Stimulated activated CD8-positive, alpha-beta memory T cell treated with anti-CD3 and anti-CD28 coated beads, Interleukin-2, amount 100 ng/mL, for 48 hours (primary cell): ENCODE measurements around the gene RANBP17.

Experiments
- DNase-seq, 2 donors: peaks; one replicate each; pipeline ENCODE4 v3.0.0-alpha.2; 2020; ENCODE audit warnings: low read depth in 2 of 2

RANBP17 gene

DNA sequence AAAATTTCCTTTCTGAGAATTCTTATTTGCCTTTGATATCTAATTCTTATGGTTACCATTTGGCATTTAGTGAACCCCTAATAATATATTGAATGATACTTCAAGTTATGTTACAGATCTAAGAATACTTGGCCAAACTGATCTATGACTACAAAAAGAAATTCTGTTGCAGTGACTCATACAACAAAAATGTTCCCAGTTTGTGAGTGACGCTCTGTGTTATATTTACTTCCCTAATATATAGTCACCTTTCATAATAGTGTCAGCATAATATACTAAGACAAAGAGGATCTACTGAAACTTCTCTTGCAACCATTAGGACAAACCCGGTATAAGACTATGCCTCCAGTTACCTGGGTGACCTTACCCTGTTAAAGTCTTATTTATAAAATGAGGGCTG is 230.4 kb downstream of the RANBP17 start:
- DNase-seq, result no peak

DNA sequence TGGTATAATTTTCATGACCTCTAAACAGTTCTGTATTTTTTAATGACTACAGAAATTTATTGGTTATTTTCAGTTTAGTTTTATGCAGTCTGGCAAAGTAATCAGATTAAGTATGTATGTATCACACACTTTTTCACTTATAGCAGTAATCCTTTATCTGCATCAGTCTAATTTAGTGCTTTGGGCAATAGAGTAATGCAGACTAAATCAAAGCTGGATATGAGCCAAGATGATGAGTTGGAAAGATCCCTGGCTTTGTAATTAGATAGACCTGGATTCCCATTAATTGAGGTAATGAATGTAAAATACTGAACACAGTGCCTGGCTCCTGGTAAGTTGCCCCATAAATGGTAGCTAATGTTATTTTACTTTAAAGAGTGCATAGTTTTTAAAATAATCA is 231.8 kb downstream of the RANBP17 start:
- DNase-seq, result no peak

DNA sequence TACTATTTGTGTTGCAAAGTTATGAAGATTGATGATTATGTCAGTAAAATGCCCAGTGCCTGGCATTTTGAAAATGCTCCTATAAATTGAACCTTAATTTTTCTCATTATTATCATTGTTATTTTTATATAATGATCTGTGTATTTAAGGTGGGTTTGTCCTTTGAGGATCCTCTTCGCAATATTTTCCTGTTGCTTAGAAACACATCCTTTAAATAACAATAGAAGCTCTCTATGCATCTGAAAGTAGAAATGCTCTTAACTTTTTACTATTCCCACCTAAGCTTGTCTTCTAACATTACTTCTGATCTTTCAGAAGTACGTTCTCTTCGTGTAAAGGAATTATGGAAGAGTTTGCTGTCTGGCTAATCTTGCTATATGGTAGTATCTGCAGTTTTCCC is 232.5 kb downstream of the RANBP17 start:
- DNase-seq, result no peak

DNA sequence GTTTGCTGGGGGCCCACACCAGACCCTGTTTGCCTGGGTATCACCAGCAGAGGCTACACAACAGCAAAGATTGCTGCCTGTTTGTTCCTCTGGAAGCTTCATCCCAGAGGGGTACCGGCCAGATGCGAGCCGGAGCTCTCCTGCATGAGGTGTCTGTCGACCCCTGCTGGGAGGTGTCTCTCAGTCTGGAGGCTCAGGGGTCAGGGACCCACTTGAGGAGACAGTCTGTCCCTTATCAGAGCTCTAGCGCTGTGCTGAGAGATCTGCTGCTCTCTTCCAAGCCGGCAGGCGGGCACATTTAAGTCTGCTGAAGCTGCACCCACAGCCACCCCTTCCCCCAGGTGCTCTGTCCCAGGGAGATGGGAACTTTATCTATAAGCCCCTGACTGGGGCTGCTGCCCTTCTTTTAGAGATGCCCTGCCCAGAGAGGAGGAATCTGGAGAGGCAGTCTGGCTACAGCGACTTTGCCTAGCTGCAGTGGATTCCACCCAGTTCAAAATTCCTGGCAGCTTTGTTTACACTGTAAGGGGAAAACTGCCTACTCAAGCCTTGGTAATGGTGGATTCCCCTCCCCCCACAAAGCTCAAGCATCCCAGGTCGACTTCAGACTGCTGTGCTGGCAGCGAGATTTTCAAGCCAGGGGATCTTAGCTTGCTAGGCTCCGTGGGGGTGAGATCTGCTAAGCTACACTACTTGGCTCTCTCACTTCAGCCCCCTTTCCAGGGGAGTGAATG is 241.2 kb downstream of the RANBP17 start:
- no peak for DNase-seq

DNA sequence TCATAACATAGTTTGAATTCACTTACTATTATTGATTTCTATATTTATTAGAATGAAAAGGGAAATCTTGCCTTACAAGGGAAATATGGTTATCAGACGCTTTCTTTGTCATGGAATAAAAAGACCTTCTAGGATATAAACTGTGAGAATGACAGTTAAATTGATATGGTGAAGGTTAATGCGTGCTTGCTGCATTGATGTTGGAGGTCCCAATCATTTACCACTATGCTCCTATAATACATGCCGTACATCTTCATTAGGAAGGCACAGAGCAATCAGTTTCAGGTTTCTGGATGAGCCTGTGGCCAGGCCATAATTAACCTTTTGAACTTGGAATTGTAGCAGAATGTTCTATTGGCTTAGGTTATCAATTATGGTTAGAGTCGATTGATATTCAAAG is 245.9 kb downstream of the RANBP17 start:
- DNase-seq, result no peak

DNA sequence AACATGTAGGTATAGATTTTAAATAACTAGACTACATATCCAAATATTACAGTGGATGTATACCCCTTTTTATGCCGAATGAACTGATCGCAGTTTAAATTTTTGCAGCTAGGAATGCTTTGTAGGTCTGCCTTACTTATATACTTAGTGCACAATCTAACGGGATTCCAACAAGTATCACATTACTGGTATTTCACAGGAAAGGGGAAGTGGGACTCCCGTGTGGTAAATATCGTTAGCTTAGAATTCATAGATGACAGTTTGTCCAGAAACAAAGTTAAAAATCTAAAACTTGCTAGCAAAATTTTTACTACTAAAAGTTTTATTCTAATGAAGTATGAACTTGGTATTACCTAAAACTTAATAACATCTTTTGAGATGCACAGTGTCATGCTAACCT is 253.7 kb downstream of the RANBP17 start:
- no peak for DNase-seq

DNA sequence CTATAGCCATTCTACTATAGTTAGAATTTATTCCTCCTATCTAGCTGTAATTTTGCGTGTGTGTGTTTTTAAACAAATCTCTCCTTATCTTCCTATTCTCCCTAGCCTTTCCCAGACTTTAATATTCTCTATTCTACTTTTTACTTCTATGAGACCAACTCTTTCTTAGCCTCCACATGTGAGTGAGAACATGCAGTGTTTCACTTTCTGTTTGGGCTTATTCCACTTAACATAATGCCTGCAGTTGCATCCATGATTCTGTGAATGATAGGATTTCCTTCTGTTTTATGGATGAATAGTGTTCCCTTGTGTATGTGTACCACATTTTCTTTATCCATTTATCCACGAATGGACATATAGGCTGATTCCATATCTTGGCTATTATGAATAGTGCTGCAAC is 254.9 kb downstream of the RANBP17 start:
- no peak for DNase-seq

DNA sequence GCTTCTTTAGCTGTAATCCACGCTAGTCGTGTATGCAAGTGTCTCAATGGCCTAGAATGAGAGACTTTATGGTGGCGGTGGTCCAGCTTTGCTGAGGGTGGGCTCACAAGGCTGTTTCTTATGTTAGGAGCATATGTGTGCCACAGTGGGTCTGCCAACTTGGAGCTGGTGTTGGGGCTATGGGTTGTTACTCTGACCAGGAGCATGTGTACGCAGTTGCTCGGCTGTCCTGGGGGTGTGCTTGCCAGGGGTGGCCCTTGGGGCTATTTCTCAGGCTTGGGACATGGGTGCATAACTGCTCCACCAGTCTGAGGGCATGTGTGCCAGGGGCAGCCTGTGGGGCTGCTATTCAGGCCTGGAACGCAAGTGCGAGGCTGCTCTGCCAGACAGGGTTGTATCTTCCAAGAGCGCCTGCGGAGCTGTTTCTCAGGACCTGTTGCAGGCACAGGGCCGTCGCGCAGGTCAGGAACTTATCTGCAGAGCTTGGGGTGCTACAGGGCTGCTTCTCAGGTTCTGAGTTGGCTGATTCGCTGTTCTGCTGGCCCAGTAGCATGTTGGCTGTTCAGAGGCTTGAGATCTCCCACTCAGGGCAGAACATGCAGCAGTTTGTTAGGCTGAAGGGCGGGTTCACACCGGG is 259.3 kb downstream of the RANBP17 start:
- DNase-seq, result no peak

DNA sequence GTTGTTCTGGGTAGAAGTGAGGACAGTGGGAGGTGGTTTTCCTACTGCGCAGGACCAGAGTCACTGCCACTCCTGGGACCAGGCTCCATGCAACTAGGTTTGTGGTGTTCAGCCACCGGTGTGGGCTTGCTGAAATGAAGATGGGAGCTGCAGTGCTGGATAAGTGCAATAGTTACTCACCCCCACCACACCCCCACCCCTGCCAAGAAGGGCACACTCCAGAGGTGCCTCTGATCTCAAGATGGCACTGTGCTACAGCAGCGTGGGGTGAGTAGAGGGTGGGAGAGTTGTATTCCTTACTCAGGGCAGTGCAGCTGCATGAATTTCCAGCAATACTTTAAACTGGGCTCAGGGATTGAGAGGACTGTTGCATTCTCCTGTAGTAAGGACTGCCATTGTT is 259.8 kb downstream of the RANBP17 start:
- DNase-seq, result no peak

DNA sequence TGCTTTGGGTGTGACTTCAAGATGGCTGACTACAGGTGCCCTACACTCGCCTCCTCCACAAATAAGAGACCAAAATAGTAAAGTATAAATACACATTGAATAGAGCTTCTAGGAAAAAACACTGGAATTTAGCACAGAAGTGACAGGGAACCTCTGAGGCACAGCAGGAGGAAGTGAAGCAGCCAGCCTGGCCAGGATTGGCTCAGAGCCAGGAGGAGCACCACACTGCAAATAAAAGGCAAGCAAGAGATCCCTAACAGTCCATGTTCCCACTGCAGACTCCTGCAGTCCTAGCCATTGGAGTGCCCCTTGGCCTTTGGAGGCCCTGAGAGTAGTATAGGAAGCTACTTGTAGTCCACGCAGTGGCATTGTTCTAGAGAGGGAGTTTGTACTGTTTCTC is 260.6 kb downstream of the RANBP17 start:
- no peak for DNase-seq

DNA sequence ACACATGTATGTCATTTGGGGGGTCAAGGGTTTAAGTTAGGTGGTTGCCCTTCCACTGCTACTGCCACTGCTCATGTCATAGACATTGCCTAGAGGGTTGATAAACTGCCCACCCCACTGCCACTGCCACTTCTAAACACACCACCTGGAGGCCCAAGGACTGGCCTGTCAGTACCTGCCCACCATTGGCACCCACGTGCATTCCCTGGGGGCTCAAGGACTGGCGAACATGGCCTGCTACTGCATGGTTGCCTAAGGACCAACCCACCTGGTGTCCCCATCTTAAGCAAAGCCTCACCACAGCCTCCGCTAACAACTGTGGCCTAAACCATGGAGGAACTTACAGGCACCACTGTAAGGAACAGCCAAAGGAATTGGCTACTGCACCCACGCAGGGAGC is 261.6 kb downstream of the RANBP17 start:
- no peak for DNase-seq

DNA sequence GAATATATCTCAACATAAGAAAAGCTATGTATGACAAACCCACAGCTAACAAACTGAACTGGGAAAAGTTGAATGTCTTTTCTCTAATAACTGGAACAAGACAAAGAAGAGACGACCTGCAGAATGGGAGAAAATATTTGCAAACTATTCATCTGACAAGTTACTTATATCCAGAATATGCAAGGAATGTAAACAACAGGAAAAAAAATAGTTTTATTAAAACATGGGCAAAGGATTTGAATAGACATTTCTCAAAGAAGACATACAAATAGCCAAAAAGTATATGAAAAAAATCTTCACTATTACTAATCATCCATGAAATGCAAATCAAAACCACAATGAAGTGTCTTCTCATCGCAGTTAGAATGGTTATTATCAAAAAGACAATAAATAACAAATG is 265.5 kb downstream of the RANBP17 start:
- DNase-seq, result no peak

DNA sequence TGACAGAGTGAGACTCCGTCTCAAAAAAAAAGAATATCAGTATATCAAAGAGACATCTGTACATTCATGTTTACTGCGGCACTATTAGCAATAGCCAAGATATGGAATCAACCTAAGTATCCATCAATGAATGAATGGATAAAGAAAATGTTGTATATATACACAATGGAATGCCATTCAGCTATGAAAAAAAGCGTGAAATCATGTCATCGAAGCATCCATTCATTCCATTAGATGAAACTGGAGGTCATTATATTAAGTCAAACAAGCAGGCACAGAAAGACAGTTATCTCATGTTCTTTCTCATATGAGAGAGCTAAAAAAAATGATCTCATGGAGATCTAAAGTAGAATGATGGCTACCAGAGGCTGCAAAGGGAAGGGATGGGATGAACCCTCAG is 266.3 kb downstream of the RANBP17 start:
- DNase-seq, result no peak

DNA sequence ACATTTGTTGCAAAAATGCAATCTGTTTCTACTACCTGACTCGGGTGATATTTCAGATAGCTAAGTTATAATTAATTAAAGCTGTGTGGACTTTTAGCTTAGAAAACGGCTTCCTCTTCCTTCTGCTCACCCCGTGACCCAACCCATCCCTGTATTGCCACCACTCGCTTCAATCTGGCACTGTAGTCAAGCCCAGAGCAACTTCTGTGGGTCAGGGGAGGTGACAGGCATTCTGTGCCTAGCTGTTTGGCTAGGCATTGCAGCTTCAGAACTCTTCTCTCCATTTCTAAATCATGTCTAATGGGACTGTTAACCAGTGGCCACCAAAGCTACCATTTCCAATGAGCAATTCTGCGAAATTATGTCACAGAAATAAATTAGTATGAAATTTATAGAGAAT is 267.5 kb downstream of the RANBP17 start:
- no peak for DNase-seq

DNA sequence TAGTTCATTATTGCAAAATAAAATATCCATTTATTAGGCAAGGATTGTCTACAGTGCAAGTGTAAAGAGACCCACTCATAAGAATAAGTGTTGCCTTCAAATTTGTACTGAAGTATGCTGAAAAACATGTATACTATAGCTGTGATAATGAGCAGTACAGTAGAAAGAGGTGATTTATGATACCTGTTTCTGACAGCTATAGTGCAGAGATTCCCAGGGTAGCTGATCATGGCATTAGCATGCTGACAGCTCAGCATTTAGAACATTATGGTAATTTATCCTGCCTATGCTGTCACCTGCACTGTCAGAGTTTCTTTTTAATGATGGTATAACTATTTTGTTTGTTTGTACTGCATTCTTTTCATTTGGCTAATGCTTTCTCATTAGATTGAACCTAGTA is 269.7 kb downstream of the RANBP17 start:
- DNase-seq, result no peak

DNA sequence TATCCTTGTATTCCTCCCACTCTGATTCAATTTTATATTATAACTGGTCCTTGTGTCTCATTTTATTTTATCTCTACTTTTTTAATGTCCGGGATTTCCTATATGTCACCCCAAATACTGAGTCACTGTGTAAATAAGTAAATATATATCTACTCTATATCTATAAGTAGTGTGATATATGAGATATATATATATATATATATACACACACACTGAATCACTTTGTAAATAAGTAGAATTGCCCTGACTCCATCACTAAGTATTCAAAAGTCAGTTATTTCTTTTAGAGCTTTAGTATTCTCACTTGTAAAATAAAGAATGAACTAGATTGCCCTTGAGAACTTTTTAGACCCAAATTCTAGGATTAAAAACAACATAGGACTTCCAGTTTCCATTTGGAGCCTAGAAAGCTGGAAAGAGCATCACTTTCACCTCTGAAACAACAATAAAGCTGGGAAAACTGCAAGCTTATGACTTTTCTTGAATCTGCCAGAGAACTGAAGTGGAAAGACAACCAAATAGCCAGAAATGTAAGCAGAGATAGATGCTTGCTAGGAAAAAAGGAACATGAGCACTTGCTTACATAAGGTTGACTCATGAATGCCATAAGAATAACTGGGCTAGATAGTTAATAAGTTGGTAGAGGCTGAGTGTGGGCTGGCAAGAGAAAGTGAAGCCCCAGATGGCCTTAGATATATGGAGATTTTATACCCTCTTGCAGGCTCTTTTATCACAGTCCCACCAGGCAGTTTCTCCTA is 276.1 kb downstream of the RANBP17 start:
- DNase-seq, result no peak

DNA sequence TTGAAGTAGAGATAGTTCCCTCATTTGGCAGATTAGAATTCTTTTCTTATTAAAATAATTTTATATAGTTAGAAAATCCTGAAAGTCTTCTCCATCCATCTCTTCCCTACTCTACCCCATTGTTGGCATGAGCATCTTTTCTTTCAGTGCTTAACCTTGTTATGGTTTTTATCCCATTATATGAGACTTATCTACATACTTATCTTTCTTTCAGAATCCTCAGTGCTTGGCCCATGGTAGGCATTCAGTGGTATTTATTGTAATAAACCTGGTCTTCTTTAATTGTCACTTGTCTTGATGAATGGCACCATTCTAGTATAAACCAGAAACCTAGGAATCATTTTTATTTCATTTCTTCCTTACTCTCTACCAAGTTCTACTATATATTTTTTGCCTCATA is 277.4 kb downstream of the RANBP17 start:
- DNase-seq, result no peak

DNA sequence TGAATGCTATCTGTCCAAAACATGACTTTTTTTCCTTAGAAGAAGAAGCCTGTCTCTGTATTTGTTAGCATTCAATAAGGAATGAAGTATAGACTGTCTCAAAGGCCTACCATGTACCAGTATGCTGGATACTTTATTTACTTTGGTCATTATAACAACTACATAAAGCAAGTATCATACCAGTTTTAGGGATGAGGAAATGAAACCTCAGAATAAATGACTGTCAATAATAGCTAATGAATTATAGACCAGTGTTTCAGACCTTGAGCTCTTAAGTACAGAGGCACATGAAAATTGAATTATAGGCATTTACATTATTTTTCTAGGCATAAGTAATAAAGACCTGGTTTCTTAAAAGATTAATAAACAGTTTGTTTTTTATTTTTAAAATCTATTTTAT is 280.8 kb downstream of the RANBP17 start:
- no peak for DNase-seq

DNA sequence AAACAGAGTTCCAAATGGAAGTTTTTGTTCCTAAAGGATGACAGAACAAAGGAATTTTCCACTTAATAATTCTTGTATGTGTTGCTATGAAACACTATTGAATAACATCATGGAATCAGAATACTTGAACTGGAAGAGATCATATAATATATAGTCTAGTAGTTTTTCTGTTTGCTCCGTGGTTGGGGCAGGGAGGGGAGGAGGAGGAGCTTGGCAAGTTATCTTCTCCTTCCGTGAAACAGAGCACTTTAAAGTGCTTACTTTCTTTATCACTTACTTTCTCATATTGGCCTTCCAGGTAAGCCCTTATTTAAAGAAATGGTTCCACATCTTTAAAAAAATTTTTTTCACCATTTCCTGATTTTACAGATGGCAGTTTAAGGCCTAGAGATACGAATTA is 281.4 kb downstream of the RANBP17 start:
- DNase-seq, result no peak

DNA sequence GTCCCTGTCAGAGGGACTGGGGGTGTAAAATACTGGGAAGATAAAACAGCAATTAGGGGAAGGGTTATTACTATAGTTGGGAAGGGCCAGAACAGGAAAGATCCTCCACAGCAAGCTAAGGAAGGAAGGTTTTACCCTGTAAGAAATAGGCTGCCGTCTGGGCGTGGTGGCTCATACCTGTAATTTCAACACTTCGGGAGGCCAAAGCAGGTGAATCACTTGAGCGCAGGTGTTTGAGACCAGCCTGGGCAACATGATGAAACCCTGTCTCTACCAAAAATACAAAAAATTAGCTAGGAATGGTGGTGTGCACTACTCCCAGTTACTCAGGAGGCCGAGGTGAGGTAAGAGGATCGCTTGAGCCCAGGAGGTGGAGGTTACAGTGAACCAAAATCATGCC is 282.1 kb downstream of the RANBP17 start:
- DNase-seq, result no peak

DNA sequence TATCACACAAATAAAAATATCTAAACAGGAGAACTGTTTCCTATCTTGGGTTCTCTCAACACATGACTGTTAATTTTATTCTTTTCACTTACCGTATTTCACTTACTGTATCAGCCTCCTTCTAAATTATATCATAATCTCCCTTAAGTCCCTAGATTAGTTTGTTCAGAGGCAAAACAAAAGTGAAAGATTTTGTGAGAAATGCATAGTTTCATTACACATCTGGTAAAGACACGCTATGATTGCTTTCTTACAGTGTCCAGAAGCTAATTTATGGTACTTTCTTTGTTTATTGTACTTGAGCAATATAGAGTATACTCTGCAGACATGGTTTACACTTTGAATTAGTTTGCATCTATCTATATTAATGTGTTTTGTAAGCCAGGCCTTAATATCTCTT is 287.5 kb downstream of the RANBP17 start:
- DNase-seq, result no peak

DNA sequence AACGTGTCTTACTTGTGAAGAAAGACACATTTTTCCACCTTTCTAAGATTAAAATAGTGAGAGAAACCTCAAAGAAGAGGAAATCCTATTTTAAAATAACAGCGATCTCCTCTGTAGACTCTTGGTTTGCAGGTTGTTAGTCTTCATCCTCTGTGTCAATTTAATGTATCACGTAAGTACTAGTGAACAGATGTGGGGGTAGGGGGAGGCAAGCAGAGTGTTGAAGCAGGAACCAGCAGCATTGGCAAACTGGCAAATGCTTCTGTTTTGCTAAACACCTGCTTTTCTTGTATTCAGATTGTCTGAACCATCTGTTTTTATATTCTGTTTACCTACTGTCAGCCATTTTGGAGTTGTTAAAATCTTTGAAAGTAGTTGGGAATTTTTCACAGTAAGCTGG is 288.0 kb downstream of the RANBP17 start:
- no peak for DNase-seq

DNA sequence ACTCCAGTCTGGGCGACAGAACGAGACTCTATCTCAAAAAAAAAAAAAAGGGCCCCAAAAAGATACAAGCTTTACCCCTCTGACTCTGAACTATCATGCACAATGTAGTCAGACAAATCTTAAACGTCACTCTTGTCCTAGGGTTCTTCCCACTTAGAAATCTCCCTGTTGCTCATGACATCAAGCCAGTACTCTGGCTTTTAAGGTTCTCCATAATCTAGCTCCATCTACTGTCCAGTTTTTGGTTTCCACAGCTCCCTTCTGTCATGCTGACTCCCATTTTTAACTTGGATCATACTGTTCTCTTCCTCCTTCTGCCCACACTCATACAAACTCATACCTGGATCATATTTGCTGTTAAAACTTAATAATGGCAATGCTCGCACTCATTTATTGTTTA is 290.6 kb downstream of the RANBP17 start:
- DNase-seq, result no peak
